Hepatocyte (in vitro differentiated cells): ENCODE data around the gene RTN4RL2. TPM values are rescaled to one million over a fixed set of nuclear protein-coding genes. Genes with fewer than 3 reads are reported as not detected.

ENCODE experiments used
- DNase-seq: peaks from one replicate; pipeline ENCODE4 v3.0.0-alpha.2; 2016; ENCODE audit warnings: low spot score
- H2AFZ ChIP-seq: fragments of 200-600 bp; sonication (generic); 2 replicates; pipeline ENCODE4 v1.6.0; 2016; ENCODE audit warnings: antibody characterized with exemption, mild to moderate bottlenecking
- H3K27ac ChIP-seq: fragments of 200-600 bp; sonication (generic); 2 replicates; pipeline ENCODE4 v1.5.1; 2016; ENCODE audit warnings: mild to moderate bottlenecking
- H3K27me3 ChIP-seq: fragments of 200-600 bp; sonication (generic); 2 replicates; pipeline ENCODE4 v1.6.1; 2016
- H3K36me3 ChIP-seq: fragments of 200-600 bp; sonication (generic); replicated peaks from 2 replicates; pipeline ENCODE4 v1.5.1; 2016; ENCODE audit warnings: low read depth; ENCODE audit not compliant: insufficient read depth
- H3K4me1 ChIP-seq: fragments of 200-600 bp; sonication (generic); 2 replicates; pipeline ENCODE4 v1.5.1; 2016; ENCODE audit warnings: mild to moderate bottlenecking, moderate library complexity; ENCODE audit not compliant: insufficient read depth
- H3K4me2 ChIP-seq: fragments of 200-600 bp; sonication (generic); 2 replicates; pipeline ENCODE4 v1.6.0; 2016
- H3K4me3 ChIP-seq: fragments of 200-600 bp; sonication (generic); 2 replicates; pipeline ENCODE4 v1.5.1; 2016; ENCODE audit warnings: mild to moderate bottlenecking
- H3K79me2 ChIP-seq: fragments of 200-600 bp; sonication (generic); 2 replicates; pipeline ENCODE4 v1.6.0; 2017; ENCODE audit warnings: mild to moderate bottlenecking
- H3K9me2 ChIP-seq: fragments of 200-600 bp; sonication (generic); replicated peaks from 2 replicates; pipeline ENCODE4 v1.6.0; 2017; ENCODE audit warnings: mild to moderate bottlenecking; ENCODE audit not compliant: insufficient read depth
- H3K9me3 ChIP-seq: fragments of 200-600 bp; sonication (generic); 2 replicates; pipeline ENCODE4 v1.5.1; 2016; ENCODE audit warnings: low read depth, mild to moderate bottlenecking
- H4K20me1 ChIP-seq: fragments of 200-600 bp; sonication (generic); 2 replicates; pipeline ENCODE4 v1.6.0; 2016; ENCODE audit warnings: mild to moderate bottlenecking; ENCODE audit not compliant: insufficient read depth, poor library complexity, severe bottlenecking
- CTCF ChIP-seq: fragments of 200-600 bp; sonication (generic); IDR thresholded peaks from 2 replicates; pipeline ENCODE4 v1.5.1; 2016; ENCODE audit warnings: antibody characterized with exemption, mild to moderate bottlenecking; ENCODE audit not compliant: poor library complexity
- EZH2 ChIP-seq: fragments of 200-600 bp; sonication (generic); IDR thresholded peaks from 2 replicates; pipeline ENCODE4 v1.6.1; 2016; ENCODE audit warnings: antibody characterized with exemption, mild to moderate bottlenecking, borderline replicate concordance
- EZH2phosphoT487 ChIP-seq: fragments of 200-600 bp; sonication (generic); IDR thresholded peaks from one replicate; pipeline ENCODE4 v1.6.1; 2018; ENCODE audit warnings: antibody characterized with exemption, mild to moderate bottlenecking, low read depth, moderate library complexity; ENCODE audit not compliant: unreplicated experiment, severe bottlenecking
- WGBS: methylation state at CpG from one replicate; pipeline ENCODE4 v1.1.6; 2016; ENCODE audit warnings: low lambda C conversion rate; ENCODE audit errors: missing lambda C conversion rate; 5-methylcytosine and 5-hydroxymethylcytosine counted together
- polyA plus RNA-seq: library from polyadenylated mRNA; unstranded; fragments of >200 nt; fragmentation: Nextera tagmentation; extraction: Ambion mirVana; gene quantifications from 2 replicates; pipeline ENCODE4 v1.2.1, GENCODE V29; 2016
- total RNA-seq: library from RNA; depleted of rRNA; stranded (reverse); fragments of >200 nt; gene quantifications from 2 replicates; pipeline ENCODE4 v1.2.3, GENCODE V29; 2014

RTN4RL2 gene
- total and polyA plus RNA-seq, 2 experiments from 2014 or later: 2.4 to 10.6 TPM

- Histone ChIP-seq H3K4me2 (peak overlapping the region; percentile 90), H3K36me3 (no peaks in the 10 kb centered on the region), H4K20me1 (no peaks in the 10 kb centered on the region), H3K4me3 (no peak overlapping the region), H3K9me2 (no peaks in the 10 kb centered on the region), H3K79me2 (no peaks in the 10 kb centered on the region), H3K4me1 (peaks cover 34% of the 10 kb centered on the region), H3K9me3 (no peaks in the 10 kb centered on the region), H3K27ac (no peak overlapping the region), H2AFZ (no peak overlapping the region), H3K27me3 (peaks cover 50% of the 10 kb centered on the region)
- TF ChIP-seq EZH2phosphoT487: no peak
- TF ChIP-seq EZH2: no peak
- TF ChIP-seq CTCF: no peak
- no peak for DNase-seq
- 4% methylated on average over 6 of the region's 7 CpGs for WGBS
Measured at GRCh38 chr11:57457643-57458023, 2.7 kb upstream of the RTN4RL2 start.

- no peaks in the 10 kb centered on the region for H4K20me1 ChIP-seq
- no peaks in the 10 kb centered on the region for H3K36me3 ChIP-seq
- H2AFZ ChIP-seq: peak overlapping the region; percentile 77
- no peak for DNase-seq
- H3K27me3 ChIP-seq: peaks cover 54% of the 10 kb centered on the region
- H3K4me1 ChIP-seq: peaks cover 33% of the 10 kb centered on the region
- H3K79me2 ChIP-seq: no peaks in the 10 kb centered on the region
- no peaks in the 10 kb centered on the region for H3K9me3 ChIP-seq
- H3K4me2 ChIP-seq: peak overlapping the region; percentile 90
- TF ChIP-seq EZH2 (no peak), EZH2phosphoT487 (no peak), CTCF (no peak)
- WGBS: 4% methylated on average over 11 of the region's 16 CpGs
- no peaks in the 10 kb centered on the region for H3K9me2 ChIP-seq
- H3K27ac ChIP-seq: no peak overlapping the region
- peak overlapping the region; percentile 24 for H3K4me3 ChIP-seq
Measured at GRCh38 chr11:57458060-57458409, 2.3 kb upstream of the RTN4RL2 start.

GRCh38 chr11:57458410-57459163 is 1.7 kb upstream of the RTN4RL2 start:
- Histone ChIP-seq H3K4me1 (peaks cover 29% of the 10 kb centered on the region), H3K27me3 (peaks cover 60% of the 10 kb centered on the region)

More at GRCh38 chr11:57458410-57459163, 1.7 kb upstream of the RTN4RL2 start:
- peak overlapping the region; percentile 90 for H3K4me2 ChIP-seq
- H3K79me2 ChIP-seq: no peaks in the 10 kb centered on the region
- H2AFZ ChIP-seq: peak overlapping the region; percentile 77
- DNase-seq: peak; percentile 67
- H3K4me3 ChIP-seq: peak overlapping the region; percentile 24
- WGBS: under 1% methylated on average over 15 of the region's 44 CpGs
- no peaks in the 10 kb centered on the region for H3K9me2 ChIP-seq
- H3K9me3 ChIP-seq: no peaks in the 10 kb centered on the region
- H3K27ac ChIP-seq: no peak overlapping the region
- no peaks in the 10 kb centered on the region for H4K20me1 ChIP-seq
- TF ChIP-seq CTCF: peak; percentile 90
- TF ChIP-seq EZH2phosphoT487: peak; percentile 17
- TF ChIP-seq EZH2: no peak
- no peaks in the 10 kb centered on the region for H3K36me3 ChIP-seq
